GM23338 (cell line): ENCODE data around the gene LCN12.

Experiments used
- CREB1 ChIP-seq: fragments of 250-450 bp; sonication (Bioruptor Pico); IDR thresholded peaks from 2 replicates; pipeline ENCODE4 v1.5.0; 2020; ENCODE audit warnings: low read depth, mild to moderate bottlenecking, moderate library complexity
- EZH2 ChIP-seq: fragments of 200-600 bp; sonication (generic); IDR thresholded peaks from one replicate; pipeline ENCODE4 v1.8.0; 2017; ENCODE audit warnings: antibody characterized with exemption, mild to moderate bottlenecking, low read depth; ENCODE audit not compliant: unreplicated experiment
- EZH2phosphoT487 ChIP-seq: fragments of 200-600 bp; sonication (generic); IDR thresholded peaks from one replicate; pipeline ENCODE4 v1.8.1; 2018; ENCODE audit warnings: antibody characterized with exemption; ENCODE audit not compliant: unreplicated experiment
- JUNB ChIP-seq: IDR thresholded peaks from one replicate; pipeline ENCODE4 v1.6.1; 2016; ENCODE audit warnings: antibody characterized with exemption; ENCODE audit not compliant: unreplicated experiment
- NANOG ChIP-seq: IDR thresholded peaks from 2 replicates; pipeline ENCODE4 v1.6.1; 2016; ENCODE audit warnings: antibody characterized with exemption, borderline replicate concordance
- POLR2AphosphoS5 ChIP-seq: IDR thresholded peaks from 2 replicates; pipeline ENCODE4 v1.6.1; 2016; ENCODE audit warnings: antibody characterized with exemption, low read depth
- STAT1 ChIP-seq: IDR thresholded peaks from one replicate; pipeline ENCODE4 v1.6.1; 2016; ENCODE audit warnings: antibody characterized with exemption; ENCODE audit not compliant: unreplicated experiment
- ZNF114 ChIP-seq: fragments of 250-450 bp; sonication (Bioruptor Pico); IDR thresholded peaks from 2 replicates; pipeline ENCODE4 v1.5.0; 2020; ENCODE audit warnings: mild to moderate bottlenecking, moderate library complexity
- ZNF331 ChIP-seq: fragments of 250-450 bp; sonication (Bioruptor Pico); IDR thresholded peaks from 2 replicates; pipeline ENCODE4 v1.5.0; 2020; ENCODE audit warnings: low read depth, mild to moderate bottlenecking, moderate library complexity
- TF ChIP-seq, protein P1 (sequence below), 2 experiments: fragments of 200-600 bp in 1 of 2; sonication (generic) in 1 of 2; conservative IDR thresholded peaks; 2 replicates each; pipeline versions ENCODE4 v1.5.1 to v1.6.1; 2016 to 2017; ENCODE audit warnings: antibody characterized with exemption in 2 of 2, low read depth in 2 of 2, mild to moderate bottlenecking in 2 of 2, moderate library complexity in 1 of 2
- TF ChIP-seq, protein P2 (sequence below): IDR thresholded peaks from one replicate; pipeline ENCODE4 v1.6.1; 2018; ENCODE audit warnings: antibody characterized with exemption; ENCODE audit not compliant: unreplicated experiment
- TF ChIP-seq, protein P3 (sequence below): IDR thresholded peaks from 2 replicates; pipeline ENCODE4 v1.6.1; 2016; ENCODE audit warnings: antibody characterized with exemption
- TF ChIP-seq, protein P4 (sequence below): fragments of 250-450 bp; sonication (Bioruptor Pico); IDR thresholded peaks from 2 replicates; pipeline ENCODE4 v1.5.0; 2020; ENCODE audit warnings: mild to moderate bottlenecking, moderate library complexity

- TF ChIP-seq, protein P1, sequence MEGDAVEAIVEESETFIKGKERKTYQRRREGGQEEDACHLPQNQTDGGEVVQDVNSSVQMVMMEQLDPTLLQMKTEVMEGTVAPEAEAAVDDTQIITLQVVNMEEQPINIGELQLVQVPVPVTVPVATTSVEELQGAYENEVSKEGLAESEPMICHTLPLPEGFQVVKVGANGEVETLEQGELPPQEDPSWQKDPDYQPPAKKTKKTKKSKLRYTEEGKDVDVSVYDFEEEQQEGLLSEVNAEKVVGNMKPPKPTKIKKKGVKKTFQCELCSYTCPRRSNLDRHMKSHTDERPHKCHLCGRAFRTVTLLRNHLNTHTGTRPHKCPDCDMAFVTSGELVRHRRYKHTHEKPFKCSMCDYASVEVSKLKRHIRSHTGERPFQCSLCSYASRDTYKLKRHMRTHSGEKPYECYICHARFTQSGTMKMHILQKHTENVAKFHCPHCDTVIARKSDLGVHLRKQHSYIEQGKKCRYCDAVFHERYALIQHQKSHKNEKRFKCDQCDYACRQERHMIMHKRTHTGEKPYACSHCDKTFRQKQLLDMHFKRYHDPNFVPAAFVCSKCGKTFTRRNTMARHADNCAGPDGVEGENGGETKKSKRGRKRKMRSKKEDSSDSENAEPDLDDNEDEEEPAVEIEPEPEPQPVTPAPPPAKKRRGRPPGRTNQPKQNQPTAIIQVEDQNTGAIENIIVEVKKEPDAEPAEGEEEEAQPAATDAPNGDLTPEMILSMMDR (conservative IDR thresholded peaks at IDR 0.05; ENCODE audit: low read depth in 2 of 2): no peak
- TF ChIP-seq ZNF331 (CRISPR knock-in tag) (no peak), POLR2AphosphoS5 (no peak), EZH2phosphoT487 (no peak), STAT1 (no peak), CREB1 (no peak), EZH2 (no peak), ZNF114 (CRISPR knock-in tag) (no peak), JUNB (no peak), NANOG (no peak)
- TF ChIP-seq, protein P2, sequence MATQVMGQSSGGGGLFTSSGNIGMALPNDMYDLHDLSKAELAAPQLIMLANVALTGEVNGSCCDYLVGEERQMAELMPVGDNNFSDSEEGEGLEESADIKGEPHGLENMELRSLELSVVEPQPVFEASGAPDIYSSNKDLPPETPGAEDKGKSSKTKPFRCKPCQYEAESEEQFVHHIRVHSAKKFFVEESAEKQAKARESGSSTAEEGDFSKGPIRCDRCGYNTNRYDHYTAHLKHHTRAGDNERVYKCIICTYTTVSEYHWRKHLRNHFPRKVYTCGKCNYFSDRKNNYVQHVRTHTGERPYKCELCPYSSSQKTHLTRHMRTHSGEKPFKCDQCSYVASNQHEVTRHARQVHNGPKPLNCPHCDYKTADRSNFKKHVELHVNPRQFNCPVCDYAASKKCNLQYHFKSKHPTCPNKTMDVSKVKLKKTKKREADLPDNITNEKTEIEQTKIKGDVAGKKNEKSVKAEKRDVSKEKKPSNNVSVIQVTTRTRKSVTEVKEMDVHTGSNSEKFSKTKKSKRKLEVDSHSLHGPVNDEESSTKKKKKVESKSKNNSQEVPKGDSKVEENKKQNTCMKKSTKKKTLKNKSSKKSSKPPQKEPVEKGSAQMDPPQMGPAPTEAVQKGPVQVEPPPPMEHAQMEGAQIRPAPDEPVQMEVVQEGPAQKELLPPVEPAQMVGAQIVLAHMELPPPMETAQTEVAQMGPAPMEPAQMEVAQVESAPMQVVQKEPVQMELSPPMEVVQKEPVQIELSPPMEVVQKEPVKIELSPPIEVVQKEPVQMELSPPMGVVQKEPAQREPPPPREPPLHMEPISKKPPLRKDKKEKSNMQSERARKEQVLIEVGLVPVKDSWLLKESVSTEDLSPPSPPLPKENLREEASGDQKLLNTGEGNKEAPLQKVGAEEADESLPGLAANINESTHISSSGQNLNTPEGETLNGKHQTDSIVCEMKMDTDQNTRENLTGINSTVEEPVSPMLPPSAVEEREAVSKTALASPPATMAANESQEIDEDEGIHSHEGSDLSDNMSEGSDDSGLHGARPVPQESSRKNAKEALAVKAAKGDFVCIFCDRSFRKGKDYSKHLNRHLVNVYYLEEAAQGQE: no peak
- TF ChIP-seq, protein P3, sequence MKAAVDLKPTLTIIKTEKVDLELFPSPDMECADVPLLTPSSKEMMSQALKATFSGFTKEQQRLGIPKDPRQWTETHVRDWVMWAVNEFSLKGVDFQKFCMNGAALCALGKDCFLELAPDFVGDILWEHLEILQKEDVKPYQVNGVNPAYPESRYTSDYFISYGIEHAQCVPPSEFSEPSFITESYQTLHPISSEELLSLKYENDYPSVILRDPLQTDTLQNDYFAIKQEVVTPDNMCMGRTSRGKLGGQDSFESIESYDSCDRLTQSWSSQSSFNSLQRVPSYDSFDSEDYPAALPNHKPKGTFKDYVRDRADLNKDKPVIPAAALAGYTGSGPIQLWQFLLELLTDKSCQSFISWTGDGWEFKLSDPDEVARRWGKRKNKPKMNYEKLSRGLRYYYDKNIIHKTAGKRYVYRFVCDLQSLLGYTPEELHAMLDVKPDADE: no peak
- TF ChIP-seq, protein P4, sequence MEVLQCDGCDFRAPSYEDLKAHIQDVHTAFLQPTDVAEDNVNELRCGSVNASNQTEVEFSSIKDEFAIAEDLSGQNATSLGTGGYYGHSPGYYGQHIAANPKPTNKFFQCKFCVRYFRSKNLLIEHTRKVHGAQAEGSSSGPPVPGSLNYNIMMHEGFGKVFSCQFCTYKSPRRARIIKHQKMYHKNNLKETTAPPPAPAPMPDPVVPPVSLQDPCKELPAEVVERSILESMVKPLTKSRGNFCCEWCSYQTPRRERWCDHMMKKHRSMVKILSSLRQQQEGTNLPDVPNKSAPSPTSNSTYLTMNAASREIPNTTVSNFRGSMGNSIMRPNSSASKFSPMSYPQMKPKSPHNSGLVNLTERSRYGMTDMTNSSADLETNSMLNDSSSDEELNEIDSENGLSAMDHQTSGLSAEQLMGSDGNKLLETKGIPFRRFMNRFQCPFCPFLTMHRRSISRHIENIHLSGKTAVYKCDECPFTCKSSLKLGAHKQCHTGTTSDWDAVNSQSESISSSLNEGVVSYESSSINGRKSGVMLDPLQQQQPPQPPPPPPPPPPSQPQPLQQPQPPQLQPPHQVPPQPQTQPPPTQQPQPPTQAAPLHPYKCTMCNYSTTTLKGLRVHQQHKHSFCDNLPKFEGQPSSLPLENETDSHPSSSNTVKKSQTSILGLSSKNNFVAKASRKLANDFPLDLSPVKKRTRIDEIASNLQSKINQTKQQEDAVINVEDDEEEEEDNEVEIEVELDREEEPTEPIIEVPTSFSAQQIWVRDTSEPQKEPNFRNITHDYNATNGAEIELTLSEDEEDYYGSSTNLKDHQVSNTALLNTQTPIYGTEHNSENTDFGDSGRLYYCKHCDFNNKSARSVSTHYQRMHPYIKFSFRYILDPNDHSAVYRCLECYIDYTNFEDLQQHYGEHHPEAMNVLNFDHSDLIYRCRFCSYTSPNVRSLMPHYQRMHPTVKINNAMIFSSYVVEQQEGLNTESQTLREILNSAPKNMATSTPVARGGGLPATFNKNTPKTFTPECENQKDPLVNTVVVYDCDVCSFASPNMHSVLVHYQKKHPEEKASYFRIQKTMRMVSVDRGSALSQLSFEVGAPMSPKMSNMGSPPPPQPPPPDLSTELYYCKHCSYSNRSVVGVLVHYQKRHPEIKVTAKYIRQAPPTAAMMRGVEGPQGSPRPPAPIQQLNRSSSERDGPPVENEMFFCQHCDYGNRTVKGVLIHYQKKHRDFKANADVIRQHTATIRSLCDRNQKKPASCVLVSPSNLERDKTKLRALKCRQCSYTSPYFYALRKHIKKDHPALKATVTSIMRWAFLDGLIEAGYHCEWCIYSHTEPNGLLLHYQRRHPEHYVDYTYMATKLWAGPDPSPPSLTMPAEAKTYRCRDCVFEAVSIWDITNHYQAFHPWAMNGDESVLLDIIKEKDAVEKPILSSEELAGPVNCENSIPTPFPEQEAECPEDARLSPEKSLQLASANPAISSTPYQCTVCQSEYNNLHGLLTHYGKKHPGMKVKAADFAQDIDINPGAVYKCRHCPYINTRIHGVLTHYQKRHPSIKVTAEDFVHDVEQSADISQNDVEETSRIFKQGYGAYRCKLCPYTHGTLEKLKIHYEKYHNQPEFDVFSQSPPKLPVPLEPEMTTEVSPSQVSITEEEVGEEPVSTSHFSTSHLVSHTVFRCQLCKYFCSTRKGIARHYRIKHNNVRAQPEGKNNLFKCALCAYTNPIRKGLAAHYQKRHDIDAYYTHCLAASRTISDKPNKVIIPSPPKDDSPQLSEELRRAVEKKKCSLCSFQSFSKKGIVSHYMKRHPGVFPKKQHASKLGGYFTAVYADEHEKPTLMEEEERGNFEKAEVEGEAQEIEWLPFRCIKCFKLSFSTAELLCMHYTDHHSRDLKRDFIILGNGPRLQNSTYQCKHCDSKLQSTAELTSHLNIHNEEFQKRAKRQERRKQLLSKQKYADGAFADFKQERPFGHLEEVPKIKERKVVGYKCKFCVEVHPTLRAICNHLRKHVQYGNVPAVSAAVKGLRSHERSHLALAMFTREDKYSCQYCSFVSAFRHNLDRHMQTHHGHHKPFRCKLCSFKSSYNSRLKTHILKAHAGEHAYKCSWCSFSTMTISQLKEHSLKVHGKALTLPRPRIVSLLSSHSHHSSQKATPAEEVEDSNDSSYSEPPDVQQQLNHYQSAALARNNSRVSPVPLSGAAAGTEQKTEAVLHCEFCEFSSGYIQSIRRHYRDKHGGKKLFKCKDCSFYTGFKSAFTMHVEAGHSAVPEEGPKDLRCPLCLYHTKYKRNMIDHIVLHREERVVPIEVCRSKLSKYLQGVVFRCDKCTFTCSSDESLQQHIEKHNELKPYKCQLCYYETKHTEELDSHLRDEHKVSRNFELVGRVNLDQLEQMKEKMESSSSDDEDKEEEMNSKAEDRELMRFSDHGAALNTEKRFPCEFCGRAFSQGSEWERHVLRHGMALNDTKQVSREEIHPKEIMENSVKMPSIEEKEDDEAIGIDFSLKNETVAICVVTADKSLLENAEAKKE (CRISPR knock-in tag): no peak
Observed at GRCh38 chr9:136963751-136964150, 11.7 kb downstream of the LCN12 start.
